Keratinocyte (primary cell): ENCODE measurements around the gene SNTG2. TPM values are rescaled to one million over a fixed set of nuclear protein-coding genes. Genes with fewer than 3 reads are reported as not detected.

Source experiments
- DNase-seq: peaks from one replicate; pipeline ENCODE4 v3.0.0-alpha.2; 2011; ENCODE audit warnings: low read depth, missing footprints, low spot score
- FAIRE-seq: peaks from 2 replicates; lab custom pipeline; 2011; peaks lifted over from hg19 to GRCh38; lab: Jason Lieb, UNC
- H2AFZ ChIP-seq: 2 replicates; pipeline ENCODE4 v1.6.0; 2012; ENCODE audit warnings: low read length, control low read depth, inconsistent platforms; ENCODE audit not compliant: control insufficient read depth
- H3K27ac ChIP-seq: 2 replicates; pipeline ENCODE4 v1.5.1; 2011; ENCODE audit warnings: low read length; ENCODE audit not compliant: control insufficient read depth, insufficient read depth
- H3K27me3 ChIP-seq: 3 replicates; pipeline ENCODE4 v1.6.0; 2011; ENCODE audit warnings: low read length; ENCODE audit not compliant: control insufficient read depth, insufficient read depth; ENCODE audit errors: extremely low read depth
- H3K36me3 ChIP-seq, 2 experiments: 2 replicates in 1 of 2; 3 replicates in 1 of 2; pipeline ENCODE4 v1.5.1; 2011; ENCODE audit warnings: low read length in 2 of 2, mild to moderate bottlenecking in 1 of 2; ENCODE audit not compliant: control insufficient read depth in 2 of 2, insufficient read depth in 2 of 2; ENCODE audit errors: extremely low read depth in 1 of 2
- H3K4me1 ChIP-seq: 3 replicates; pipeline ENCODE4 v1.5.1; 2011; ENCODE audit warnings: low read length; ENCODE audit not compliant: control insufficient read depth, insufficient read depth; ENCODE audit errors: extremely low read depth
- H3K4me2 ChIP-seq: 3 replicates; pipeline ENCODE4 v1.6.0; 2011; ENCODE audit warnings: low read depth, low read length; ENCODE audit not compliant: control insufficient read depth, insufficient read depth; ENCODE audit errors: extremely low read depth
- H3K4me3 ChIP-seq, 3 experiments: fragments of 200-600 bp in 1 of 3; sonication (generic) in 1 of 3; 2 replicates in 2 of 3; 3 replicates in 1 of 3; pipeline ENCODE4 v1.5.1; 2011 to 2016; ENCODE audit warnings: low read length in 3 of 3, mild to moderate bottlenecking in 3 of 3, control low read depth in 2 of 3, inconsistent platforms in 1 of 3, low read depth in 1 of 3, mixed read lengths in 1 of 3, mixed run types in 1 of 3, moderate library complexity in 1 of 3; ENCODE audit not compliant: control insufficient read depth in 2 of 3, insufficient read depth in 2 of 3; ENCODE audit errors: extremely low read depth in 1 of 3
- H3K79me2 ChIP-seq: 2 replicates; pipeline ENCODE4 v1.6.0; 2012; ENCODE audit warnings: low read length; ENCODE audit not compliant: control insufficient read depth, insufficient read depth
- H3K9ac ChIP-seq: 3 replicates; pipeline ENCODE4 v1.6.0; 2011; ENCODE audit warnings: low read length; ENCODE audit not compliant: control insufficient read depth, insufficient read depth; ENCODE audit errors: extremely low read depth
- H3K9me1 ChIP-seq: 3 replicates; pipeline ENCODE4 v1.6.0; 2011; ENCODE audit warnings: low read length; ENCODE audit not compliant: control insufficient read depth, insufficient read depth; ENCODE audit errors: extremely low read depth
- H3K9me3 ChIP-seq: 2 replicates; pipeline ENCODE4 v1.5.1; 2012; ENCODE audit warnings: low read depth, low read length; ENCODE audit not compliant: control insufficient read depth
- H4K20me1 ChIP-seq: 3 replicates; pipeline ENCODE4 v1.6.0; 2011; ENCODE audit warnings: low read length; ENCODE audit not compliant: control insufficient read depth, insufficient read depth; ENCODE audit errors: extremely low read depth
- EZH2 ChIP-seq: IDR thresholded peaks from one replicate; pipeline ENCODE4 v1.6.1; 2012; ENCODE audit warnings: inconsistent platforms, mild to moderate bottlenecking, low read length, moderate library complexity
- dilution Hi-C: fragments of 300-500 bp; cut with MboI; formaldehyde crosslinking; loops from one replicate; pipeline ENCODE4 v1.7.0; 2020; ENCODE audit warnings: low sequenced_read_pairs; ENCODE audit not compliant: extremely low pct_ligation_motif_present
- polyA plus RNA-seq, 5 experiments: library from polyadenylated mRNA; depleted of rRNA in 3 of 5; stranded (reverse) in 3 of 5; stranded (forward) in 1 of 5; unstranded in 1 of 5; fragments of >200 nt; gene quantifications; 1 replicate in 1 of 5; 2 replicates in 3 of 5; 3 replicates in 1 of 5; pipeline versions ENCODE4 v1.2.1 to v1.2.3, GENCODE V29; 2011 to 2012; ENCODE audit warnings: missing spikeins in 2 of 5, low read depth in 1 of 5, low replicate concordance in 1 of 5
- TF ChIP-seq, protein P1 (sequence below), 3 experiments: IDR thresholded peaks in 1 of 3; conservative IDR thresholded peaks in 1 of 3; optimal IDR thresholded peaks in 1 of 3; 2 replicates in 2 of 3; 3 replicates in 1 of 3; pipeline versions ENCODE3 to v1.5.1; 2011; ENCODE audit warnings: low read length in 3 of 3, mild to moderate bottlenecking in 3 of 3, moderate library complexity in 2 of 3, control low read depth in 1 of 3, inconsistent platforms in 1 of 3; ENCODE audit not compliant: insufficient read depth in 2 of 3; ENCODE audit errors: extremely low read depth in 1 of 3

The SNTG2 gene
- polyA plus RNA-seq, 1 donor (not counting 4 experiments of a cell fraction or from before 2014, with no cell fraction given), result not detected

DNA sequence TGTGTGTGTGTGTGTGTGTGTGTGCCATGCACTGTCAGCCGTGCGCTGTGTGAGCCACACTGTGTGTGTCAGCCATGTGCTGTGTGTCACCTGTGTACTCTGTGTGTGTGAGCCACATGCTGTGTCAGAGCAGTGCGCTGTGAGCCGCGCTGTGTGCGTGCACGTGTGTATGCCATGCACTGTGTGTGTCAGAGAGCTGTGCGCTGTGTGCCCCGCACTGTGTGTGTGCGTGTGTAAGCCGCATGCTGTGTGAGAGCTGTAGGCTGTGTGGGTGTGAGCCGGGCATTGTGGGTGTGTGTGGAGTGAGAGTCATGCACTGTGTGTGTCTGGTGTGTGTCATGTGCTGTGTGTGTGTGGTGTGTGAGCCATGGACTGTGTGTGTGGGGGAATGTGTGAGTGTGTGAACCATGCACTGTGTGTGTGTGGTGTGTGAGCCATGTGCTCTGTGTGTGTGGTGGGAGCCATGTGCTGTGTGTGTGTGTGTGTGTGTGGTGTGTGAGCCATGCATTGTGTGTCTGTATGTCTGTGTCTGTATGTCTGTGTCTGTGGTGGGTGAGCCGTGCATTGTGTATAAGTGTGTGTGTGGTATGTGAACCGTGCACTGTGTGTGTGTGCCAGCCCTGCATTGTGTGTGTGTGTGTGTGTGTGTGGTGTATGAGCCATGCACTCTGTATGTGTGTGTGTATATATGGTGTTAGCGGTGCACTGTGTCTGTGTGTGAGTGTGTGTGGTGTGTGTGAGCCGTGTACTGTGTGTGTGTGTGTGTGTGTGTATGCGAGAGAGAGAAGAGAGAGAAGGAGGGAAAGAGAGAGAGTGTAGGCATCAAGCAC, 356.3 kb downstream of the SNTG2 start:
- Histone ChIP-seq H3K9ac (no peak overlapping the region), H3K9me3 (peaks cover 4% of the 10 kb centered on the region), H3K4me3 (no peak overlapping the region), H3K27me3 (no peaks in the 10 kb centered on the region), H3K36me3 (no peaks in the 10 kb centered on the region), H3K27ac (no peak overlapping the region), H3K9me1 (no peaks in the 10 kb centered on the region), H3K4me1 (no peaks in the 10 kb centered on the region), H3K4me2 (no peak overlapping the region), H3K79me2 (no peaks in the 10 kb centered on the region), H4K20me1 (no peaks in the 10 kb centered on the region), H2AFZ (no peak overlapping the region)
- no peak for DNase-seq
- dilution Hi-C loops, result no loop called here
- no peak for FAIRE-seq
- no peak for TF ChIP-seq EZH2
- TF ChIP-seq, protein P1, sequence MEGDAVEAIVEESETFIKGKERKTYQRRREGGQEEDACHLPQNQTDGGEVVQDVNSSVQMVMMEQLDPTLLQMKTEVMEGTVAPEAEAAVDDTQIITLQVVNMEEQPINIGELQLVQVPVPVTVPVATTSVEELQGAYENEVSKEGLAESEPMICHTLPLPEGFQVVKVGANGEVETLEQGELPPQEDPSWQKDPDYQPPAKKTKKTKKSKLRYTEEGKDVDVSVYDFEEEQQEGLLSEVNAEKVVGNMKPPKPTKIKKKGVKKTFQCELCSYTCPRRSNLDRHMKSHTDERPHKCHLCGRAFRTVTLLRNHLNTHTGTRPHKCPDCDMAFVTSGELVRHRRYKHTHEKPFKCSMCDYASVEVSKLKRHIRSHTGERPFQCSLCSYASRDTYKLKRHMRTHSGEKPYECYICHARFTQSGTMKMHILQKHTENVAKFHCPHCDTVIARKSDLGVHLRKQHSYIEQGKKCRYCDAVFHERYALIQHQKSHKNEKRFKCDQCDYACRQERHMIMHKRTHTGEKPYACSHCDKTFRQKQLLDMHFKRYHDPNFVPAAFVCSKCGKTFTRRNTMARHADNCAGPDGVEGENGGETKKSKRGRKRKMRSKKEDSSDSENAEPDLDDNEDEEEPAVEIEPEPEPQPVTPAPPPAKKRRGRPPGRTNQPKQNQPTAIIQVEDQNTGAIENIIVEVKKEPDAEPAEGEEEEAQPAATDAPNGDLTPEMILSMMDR (optimal IDR thresholded peaks at IDR 0.05 in 1 of 3, IDR thresholded peaks at IDR 0.05 in 1 of 3, conservative IDR thresholded peaks at IDR 0.05 in 1 of 3; ENCODE audit: extremely low read depth in 1 of 3, insufficient read depth in 2 of 3, low read length in 3 of 3), result no peak

GRCh38 chr2:1307670-1308069, 357.0 kb downstream of the SNTG2 start:
- Histone ChIP-seq H3K27me3 (no peaks in the 10 kb centered on the region), H3K9me3 (peaks cover 4% of the 10 kb centered on the region), H3K27ac (no peak overlapping the region), H3K4me1 (no peaks in the 10 kb centered on the region), H3K4me2 (no peak overlapping the region), H3K4me3 (no peak overlapping the region), H3K79me2 (no peaks in the 10 kb centered on the region), H3K9ac (no peak overlapping the region), H3K9me1 (no peaks in the 10 kb centered on the region), H3K36me3 (no peaks in the 10 kb centered on the region), H2AFZ (no peak overlapping the region), H4K20me1 (no peaks in the 10 kb centered on the region)
- dilution Hi-C loops, result no loop called here
- TF ChIP-seq, protein P1 (optimal IDR thresholded peaks at IDR 0.05 in 1 of 3, IDR thresholded peaks at IDR 0.05 in 1 of 3, conservative IDR thresholded peaks at IDR 0.05 in 1 of 3; ENCODE audit: extremely low read depth in 1 of 3, insufficient read depth in 2 of 3, low read length in 3 of 3), result no peak
- no peak for TF ChIP-seq EZH2
- FAIRE-seq (no peak), DNase-seq (no peak)
